Medulla oblongata (tissue), 1 donor: Measurements from ENCODE around the gene CDC6.

ENCODE experiments used
- DNase-seq: peaks from one replicate; pipeline ENCODE4 v3.0.0-alpha.2; 2015; ENCODE audit errors: extremely low spot score

CDC6 gene

DNA sequence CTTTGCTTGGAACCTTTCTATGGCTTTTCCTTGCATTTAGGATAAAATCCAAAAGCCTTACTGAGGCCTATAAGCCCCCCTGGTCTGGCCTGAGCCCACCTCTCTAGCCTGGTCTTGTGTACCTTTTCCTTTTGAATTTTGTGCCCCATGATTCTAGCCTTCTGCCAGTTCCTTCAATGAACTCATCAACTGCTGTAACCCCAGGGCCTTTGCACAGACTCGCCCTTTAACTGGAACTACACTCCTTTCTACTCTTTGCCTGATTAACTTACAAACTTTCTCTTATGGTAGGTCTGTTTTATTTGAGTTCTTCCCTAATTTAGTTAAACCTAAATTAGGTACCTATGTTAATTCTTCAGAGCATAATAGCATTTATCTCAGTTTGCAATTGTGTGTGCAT is 52.6 kb downstream of the CDC6 start:
- DNase-seq: no peak

DNA sequence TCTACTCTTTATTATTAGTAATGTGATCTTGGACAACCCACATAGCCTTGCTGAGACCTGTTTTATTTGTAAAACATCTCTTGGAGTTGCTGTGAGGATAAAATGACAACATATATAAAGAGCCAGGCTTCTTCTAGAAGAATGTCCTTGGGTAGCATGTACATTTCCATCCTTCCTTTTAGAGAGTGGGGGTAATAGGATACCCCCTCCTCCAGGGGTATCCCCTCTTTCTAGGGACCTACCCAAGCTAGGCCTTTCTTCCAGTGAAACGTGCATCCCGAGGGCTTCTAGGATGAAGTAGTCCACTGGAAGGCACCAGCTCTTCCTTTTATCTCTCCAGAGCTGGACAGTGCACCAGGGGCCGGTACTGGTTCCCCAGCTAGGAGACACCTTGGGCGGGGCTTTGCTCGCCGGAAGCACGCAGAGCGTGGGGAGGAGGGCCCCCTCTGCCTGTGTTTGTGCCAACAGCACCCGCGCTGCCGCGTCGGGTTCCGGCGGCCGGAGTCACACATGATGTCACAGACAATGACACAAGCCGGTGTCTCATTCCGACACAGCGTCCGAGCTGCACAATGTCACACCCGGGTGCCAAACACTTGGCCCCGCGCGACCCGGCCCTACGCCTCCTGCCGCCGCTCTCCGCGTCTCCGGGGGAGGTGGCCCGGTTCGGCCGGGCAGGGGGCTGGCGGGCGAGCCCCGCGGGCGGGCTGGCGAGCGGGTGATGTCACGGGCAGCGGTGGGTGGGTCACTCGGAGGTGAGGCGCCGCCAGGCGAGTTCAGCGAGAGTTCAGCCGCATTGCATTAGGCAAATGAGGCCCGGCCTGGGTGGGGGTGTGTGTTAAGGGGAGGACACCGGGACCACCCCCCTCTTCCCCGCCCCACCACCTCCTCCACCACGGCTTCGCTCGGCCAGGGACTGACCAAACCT is 53.5 kb downstream of the CDC6 start:
- peak; percentile 67 for DNase-seq

DNA sequence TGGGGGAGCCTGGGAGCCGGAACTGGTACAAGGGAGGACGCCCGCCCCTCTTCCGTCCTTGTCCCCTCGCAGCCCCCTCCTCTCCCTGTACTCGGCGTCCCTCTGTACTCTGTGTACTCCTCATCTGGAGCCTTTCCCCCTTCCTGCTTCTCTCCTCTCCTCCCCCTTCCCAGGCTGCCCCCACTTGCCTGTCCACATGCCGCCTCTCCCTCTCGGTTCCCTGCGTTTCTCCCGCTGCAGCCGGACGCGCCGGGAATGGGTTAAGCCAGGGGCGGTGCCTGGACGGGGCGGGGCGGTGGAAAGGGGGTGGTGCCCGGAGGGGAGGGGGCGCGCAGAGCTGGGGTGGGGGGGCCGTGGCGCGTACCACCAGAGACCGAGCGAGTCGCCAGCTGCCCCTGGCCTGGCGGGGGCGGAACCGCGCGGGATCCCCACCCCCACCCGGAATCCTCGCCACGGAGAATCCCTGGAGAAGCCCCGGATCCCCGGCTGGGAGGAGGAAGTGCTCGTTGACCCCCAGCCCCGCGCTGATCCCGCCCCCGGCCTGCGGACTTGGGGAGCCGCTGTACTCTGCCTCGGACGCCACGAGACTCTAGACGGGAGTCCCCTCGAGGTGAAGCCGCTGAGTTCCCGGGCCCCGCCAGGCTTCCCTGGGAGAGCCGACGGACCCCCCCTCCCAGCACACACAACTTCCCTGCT is 54.3 kb downstream of the CDC6 start:
- peak; percentile 49 for DNase-seq

DNA sequence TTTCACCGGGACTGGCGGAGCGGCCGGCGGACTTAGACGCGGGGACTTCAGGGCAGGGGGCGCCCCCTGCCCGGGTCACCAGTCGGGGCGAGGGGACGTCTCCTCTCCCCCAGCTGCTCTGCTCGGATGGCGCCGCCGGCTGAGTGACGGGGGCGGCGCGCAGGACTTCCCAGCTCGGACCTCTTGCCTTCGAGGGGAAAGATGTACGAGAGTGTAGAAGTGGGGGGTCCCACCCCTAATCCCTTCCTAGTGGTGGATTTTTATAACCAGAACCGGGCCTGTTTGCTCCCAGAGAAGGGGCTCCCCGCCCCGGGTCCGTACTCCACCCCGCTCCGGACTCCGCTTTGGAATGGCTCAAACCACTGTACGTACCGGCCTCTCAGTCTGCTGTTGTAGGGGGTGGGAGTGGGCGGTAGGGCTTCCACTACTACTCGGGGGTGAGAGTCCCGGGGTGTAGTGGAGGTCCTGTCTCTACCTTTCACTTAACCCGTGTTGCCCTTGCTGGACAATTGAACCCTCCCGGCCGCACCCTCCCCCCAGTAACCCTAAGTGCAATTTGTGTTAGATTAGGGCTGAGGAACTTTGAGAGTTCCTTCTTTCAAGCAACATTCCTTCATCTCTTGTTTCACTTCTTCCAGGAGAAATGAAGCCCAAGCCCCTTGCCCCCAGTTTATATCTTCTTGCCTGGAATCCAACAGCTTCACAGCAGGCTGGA is 55.0 kb downstream of the CDC6 start:
- DNase-seq: no peak

DNA sequence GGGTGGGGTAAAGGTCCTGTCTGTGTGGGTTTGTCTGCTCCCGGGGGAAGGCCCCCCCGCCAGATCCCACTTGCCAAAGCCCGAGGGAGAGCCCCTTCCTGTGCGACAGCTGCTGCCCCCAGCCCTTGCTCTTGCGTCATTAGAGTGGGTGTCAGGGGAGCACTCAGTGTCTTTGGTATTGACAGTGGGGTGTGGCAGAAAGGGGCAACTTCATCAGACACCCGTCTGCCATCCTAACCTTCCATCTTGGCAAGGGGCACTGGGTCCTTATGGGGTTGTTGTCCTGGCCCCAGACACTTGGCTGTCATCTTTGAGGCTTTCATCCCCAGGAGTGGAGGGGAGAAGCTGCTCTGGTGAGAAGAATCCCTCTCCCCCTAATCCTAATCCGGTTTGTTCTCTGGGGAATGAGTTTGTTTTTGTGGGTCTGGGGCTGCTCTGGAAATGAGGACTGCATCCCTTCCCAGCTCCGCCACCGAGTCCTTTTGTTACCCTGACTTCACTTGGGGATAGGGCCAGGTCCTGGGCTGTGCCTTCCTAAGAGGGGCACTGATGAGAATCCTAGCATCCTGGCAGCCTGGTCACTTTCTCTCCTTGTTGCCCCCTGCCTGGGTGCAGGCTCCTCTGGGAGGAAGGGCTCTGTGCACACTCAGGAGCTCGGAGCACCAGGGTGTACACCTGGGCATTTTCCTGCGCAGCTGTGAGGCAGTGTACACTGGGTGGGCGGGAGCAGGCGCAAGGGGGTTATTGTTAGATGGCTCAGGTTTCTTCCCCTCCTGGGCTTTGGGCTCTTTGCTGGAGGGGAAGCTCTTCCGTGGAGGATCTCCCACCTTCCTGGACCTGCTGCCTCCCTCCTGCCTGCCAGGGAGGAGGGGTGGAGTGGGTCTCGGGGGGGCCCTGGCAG is 55.8 kb downstream of the CDC6 start:
- DNase-seq: no peak

DNA sequence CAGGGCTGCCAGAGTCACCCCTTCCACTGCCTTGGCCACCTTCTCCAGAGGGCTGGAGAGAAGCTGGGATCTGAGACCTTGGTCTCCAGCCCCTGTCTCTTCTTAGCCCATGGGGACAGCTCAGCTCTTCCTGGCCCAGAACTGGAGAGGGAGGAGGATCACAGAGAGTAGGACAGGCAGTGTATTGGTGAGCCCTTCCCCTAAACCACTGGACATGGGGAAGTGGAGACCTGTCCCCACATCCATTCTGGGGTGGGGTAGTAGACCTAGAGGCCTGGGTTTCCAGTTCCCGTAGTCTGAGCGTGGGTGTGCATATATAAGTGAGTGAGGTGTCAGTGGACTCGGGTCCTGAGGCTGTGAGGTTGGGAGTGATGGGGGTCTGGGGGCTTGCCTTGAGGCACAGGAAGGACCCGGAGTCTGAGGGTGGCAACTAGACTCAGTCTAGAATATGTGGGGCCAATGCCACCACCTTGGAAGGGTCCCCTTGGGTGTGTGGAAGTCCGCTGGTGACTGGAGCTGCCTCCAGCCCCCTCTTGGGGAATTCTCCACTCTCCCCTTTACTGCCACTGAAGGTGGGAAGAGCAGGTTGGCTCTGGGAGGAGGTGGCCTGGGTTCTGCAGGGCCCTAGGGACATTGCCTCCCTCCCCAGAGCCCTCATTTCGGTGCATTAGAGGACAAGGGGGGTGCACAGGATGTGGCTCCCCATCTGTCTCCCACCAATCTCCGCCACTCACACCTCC is 56.9 kb downstream of the CDC6 start:
- DNase-seq: no peak

DNA sequence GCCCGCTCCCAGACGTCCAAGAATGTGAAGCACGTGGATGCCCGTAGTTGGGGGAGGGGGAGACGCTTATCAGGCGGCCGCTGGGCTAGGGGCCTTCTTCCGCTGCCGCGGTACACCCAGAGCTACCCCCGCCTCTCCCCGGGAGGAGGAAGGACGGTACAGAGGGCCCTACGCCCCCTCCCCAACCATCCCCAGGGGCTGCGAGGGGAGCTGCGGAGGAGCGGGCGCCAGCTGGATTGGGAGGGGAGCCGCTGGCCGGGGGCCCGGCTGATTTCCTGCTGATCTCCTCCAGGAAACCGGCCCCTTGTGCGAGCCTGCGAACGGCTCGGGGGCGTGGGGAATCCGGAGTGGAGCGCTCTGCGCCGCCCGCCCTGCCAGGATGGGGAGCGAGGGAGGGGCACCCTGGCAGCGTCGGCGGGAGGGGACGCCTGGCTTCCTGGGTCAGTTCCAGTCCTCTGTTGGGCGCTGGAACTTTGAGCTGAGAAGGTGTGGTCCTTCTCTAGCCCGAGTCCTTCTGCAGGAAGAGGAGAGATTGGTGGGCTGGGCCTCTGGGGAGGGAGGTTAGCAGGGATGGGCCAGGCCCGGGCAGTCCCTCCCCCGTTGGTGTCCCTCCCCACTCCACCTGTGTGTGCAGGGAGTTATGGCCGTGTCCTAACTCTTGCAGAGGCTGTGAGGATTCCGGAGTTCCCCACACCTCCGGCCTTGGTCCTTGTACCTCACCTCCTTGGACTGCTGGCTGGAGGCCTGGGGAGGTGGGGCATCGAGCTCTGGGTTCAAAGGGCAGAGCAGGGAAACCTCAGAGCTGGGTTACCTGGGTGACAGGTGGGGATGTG is 57.7 kb downstream of the CDC6 start:
- peak; percentile 51 for DNase-seq

DNA sequence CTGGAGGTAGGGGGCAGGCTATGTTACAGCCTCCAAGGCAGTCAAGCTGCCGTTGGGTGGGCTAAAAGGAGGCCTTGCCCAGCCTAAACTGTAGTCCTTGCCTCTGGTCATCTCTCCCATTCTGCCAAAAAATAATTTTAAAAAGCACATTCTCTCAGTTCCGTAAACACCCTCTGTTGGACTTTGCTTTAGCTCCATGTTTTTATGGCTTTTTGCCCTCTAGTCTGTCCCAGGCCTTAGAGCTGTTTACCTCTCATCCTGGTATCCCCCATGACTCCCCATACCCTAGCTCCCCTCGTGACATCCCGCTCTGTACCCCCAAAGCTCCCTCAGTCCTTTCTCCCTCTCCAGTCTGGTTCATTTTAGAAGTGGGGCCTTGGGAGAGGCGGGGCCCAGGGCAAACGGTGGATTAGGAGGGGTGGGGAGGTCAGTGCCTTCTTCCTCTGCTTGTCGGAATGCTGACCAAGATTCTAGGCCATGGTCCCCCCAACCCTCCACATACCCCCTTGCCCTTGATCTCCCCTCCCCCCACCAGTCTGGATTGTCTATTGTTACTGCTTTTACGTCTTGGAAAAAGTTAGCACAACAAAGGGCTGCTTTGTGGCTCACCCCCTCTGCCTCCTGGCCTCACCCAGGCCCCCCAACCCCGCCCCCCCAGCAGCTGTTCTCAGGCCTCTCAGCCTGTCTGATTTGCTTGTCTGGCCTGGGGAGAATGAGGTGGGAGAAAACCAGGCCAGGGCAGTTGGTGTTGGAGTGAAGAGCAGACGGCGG is 58.5 kb downstream of the CDC6 start:
- DNase-seq: peak; percentile 37

DNA sequence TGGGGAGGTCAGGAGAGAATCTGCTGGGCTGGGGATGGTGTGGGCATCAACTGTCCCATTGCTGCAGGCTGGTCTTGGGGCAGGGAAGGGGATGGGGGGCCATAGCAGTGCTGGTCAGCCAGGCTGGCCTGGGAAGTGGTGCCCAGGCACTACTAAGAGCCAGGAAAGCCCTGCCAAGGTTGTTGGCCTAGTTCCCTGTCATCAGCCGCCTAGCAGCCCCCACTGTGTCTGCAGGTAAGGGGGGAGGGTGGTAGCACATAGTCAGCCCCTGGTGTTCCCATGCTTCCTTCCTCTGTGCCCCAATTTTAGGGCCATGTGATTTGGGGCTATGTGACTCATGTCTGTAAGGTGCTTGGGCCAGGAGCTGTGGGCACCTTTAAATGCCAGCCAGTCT is 59.1 kb downstream of the CDC6 start:
- DNase-seq: peak; percentile 33

DNA sequence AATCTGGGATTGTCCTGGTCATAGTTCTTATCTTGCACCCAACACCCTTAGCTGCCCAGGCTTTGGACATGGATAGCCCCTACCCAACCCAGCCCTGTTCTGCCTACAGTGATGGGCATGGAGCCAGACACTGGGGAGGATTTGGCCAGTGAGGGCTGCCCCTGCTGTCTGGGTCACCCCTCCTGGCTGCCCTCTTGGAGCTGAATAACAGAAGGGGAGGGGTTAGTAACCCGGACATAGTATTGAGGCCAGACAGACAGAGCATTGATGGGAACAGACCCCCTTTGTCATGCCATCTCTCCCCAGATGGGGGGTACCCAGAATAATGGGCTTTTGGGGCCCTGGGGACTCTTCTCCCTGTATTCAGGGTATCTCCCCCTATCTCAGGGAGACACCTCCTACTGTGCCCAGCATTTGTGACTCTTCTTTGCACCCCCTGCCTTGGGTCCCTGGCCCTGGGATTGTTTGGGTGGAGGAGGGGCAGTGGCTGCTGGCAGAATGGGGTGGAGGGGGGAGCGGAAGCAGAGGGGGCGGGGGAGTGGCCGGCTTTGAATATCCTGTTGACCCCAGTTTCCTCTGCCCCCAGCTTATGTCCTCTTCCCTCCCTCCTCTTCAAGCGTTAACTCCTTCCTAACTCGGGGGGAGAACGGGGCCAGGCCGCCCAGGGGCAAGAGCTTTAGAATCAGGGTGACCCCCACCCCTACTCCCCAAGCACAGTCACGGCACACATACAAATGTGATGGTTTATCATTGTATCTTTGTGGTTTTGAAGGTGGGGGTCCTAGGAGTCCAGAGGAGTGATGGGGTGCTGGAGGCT is 59.8 kb downstream of the CDC6 start:
- DNase-seq: peak; percentile 77

DNA sequence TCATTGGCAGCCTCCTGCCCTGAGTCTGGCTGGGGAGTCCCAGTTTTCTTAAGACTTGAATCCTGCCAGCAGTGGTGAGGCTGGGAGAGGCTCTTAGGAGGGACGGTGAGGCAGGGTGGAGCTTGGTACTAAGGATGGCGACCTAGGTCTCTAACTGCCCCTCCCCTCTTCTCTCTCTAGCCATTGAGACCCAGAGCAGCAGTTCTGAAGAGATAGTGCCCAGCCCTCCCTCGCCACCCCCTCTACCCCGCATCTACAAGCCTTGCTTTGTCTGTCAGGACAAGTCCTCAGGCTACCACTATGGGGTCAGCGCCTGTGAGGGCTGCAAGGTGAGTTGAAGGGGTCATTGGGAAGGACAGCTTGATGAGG is 60.4 kb downstream of the CDC6 start:
- DNase-seq: peak; percentile 24

DNA sequence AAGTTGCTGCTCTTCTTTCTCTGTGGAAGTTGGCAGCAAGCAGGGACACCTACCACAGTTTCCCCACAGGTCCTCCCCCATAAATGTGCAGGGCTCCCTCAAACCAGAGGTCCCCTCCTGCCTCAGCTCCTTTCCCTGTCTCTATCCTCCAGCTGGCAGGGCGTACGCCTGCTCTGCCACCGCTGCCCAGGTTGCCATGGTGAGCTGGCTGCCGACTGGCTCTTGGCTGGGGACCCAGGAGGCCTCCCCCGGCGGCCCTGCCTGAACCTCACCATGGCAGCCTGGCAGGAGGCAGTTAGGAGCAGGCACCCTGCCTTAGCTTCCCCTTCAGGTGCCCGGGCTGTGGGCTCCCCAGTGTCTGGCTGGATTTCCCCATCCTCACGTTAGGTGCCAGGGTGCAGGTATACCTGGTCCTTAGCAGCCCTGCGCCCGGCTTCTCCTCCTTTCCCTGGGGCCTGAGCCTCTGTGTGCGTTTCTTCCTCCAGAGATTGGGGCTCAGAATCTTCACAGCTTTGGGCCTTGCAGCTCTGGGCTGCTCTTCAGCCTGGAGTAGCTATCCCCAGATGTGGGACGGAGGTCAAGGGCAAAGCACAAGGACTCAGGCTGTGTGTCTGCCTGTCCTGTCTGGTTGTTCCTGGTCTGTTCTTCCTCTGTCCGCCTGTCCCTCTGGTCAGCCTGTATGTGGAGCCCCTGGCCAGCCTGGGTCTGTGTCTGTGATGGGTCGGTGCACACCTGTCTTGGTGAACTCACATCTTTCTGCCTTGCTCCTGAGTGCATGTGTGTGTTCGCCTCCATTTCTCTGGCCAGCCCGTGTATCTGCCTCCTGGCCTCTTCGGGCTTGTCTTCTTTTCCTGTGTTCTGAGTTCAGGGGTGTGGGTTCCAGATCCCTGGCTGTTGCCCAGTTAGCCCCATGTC is 61.1 kb downstream of the CDC6 start:
- peak; percentile 83 for DNase-seq

DNA sequence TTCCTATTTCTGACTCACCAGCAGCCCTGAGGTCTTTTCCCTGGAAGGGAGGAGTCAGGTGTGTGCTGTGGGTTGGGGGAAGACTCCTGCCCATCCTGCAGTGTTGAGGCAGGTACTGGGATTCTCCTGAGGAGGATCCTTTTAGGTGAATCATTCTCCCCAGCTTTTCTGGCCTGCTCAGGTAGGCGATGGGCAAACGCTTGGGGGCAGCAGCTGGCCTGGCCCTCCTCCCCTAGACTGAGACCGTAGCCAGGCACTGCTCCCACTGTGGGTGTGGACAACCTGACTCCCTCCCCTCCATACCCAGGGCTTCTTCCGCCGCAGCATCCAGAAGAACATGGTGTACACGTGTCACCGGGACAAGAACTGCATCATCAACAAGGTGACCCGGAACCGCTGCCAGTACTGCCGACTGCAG is 61.8 kb downstream of the CDC6 start:
- no peak for DNase-seq

DNA sequence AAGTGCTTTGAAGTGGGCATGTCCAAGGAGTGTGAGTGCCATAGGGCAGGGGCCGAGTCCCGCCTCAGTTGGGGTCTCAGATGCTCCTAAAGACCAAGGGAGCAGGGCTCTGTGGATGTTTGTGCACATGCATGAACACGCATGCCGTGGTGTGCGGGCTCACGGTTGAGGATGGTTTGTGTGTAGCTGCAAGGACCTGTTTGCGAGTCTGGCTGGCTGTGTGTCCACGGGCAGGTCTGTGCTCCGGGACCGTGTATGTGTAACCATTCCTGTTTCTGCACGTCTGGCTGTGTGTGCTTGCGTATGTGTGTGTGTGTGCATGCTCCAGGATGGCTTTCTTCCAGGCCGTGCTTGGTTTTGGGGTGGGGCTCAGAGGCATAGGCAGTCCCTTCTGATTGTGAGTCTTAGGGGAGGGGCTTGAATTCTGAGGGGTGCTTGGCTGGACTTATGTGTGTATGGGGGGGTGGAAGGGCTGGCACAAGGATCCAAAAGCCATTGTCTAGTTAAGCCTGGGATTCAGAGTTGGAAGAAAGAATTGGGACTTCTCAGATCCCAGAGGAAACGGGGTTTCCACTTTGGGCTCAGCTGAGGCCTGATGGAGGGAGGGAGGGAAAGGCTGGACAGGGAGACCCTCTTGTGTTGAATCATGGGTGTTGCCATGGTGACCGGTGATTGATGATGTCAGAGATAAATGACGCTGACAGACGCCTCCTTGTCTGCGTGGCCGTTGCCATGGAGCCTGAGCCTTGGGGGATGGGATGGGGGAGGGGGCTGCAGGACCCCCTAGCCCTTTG is 62.4 kb downstream of the CDC6 start:
- DNase-seq: no peak

DNA sequence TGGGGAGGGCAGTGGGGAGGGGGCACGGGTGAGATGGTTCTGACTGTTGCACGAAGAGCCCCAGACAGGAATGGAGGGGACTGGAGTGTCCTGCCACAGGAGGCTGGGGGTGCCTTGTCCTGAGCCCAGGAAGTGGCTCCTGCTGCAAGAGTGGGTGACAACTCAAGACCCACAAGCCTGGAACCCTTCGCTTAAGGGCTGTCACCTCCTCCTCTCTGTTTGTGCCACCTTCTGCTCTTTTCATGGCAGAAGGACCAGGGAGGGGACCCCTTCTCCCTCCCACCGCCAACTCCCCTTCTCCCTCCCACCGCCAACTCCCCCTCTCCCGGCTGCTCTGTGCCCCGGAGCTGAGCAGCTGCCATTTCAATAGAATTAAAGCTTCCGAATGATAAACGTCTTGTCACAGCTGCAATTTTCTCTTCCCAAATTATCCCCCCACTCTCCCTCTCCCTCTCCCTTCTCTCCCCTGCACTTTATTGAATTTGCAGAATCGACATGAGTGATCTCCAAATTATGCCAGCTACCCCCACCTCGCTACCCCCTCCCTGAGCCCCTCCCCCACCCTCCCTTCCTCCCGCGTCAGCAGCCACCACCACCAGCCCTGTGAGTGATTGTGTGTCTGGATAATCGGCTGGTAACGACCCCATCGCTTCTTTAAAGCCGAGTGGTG is 63.1 kb downstream of the CDC6 start:
- DNase-seq: no peak
